K562 (cell line): ENCODE measurements around the gene MEGF11. TPM values are rescaled to one million over a fixed set of nuclear protein-coding genes. Genes with fewer than 3 reads are reported as not detected.

Source experiments
- GABPB1 ChIP-seq: sonication (generic); formaldehyde crosslinking; IDR thresholded peaks from 2 replicates; pipeline ENCODE4 v1.8.0; 2022; ENCODE audit warnings: mild to moderate bottlenecking, missing genetic modification reagents
- NR2C1 ChIP-seq, 2 experiments: fragments of 450-650 bp; IDR thresholded peaks; 2 replicates each; pipeline ENCODE4 v1.6.1; 2017; ENCODE audit warnings: mild to moderate bottlenecking in 2 of 2, antibody characterized with exemption in 1 of 2, inconsistent platforms in 1 of 2, missing compliant biosample characterization in 1 of 2, missing genetic modification characterization in 1 of 2
- SAFB2 ChIP-seq: fragments of 200-400 bp; formaldehyde crosslinking; IDR thresholded peaks from 2 replicates; pipeline ENCODE4 v1.6.1; 2018; ENCODE audit warnings: borderline replicate concordance, low read length, low read depth, moderate library complexity; ENCODE audit not compliant: severe bottlenecking
- SMAD2 ChIP-seq: fragments of 150-350 bp; IDR thresholded peaks from 2 replicates; pipeline ENCODE4 v1.6.1; 2014; ENCODE audit warnings: low read depth, mild to moderate bottlenecking, low read length
- SUPT5H ChIP-seq: fragments of 450-650 bp; IDR thresholded peaks from 2 replicates; pipeline ENCODE4 v1.6.1; 2016
- ZNF143 ChIP-seq: sonication (generic); formaldehyde crosslinking; IDR thresholded peaks from 2 replicates; pipeline ENCODE4 v1.9.0; 2022; ENCODE audit warnings: mild to moderate bottlenecking, missing genetic modification reagents
- ZNF146 ChIP-seq: IDR thresholded peaks from one replicate; pipeline ENCODE4 v1.6.1; 2018; ENCODE audit warnings: missing compliant biosample characterization; ENCODE audit not compliant: unreplicated experiment
- ZNF316 ChIP-seq: fragments of 450-650 bp; IDR thresholded peaks from 2 replicates; pipeline ENCODE4 v1.6.1; 2016
- ZNF699 ChIP-seq: fragments of 250-450 bp; sonication (Bioruptor Pico); IDR thresholded peaks from 2 replicates; pipeline ENCODE4 v1.8.0; 2021; ENCODE audit warnings: mild to moderate bottlenecking, moderate library complexity; ENCODE audit not compliant: insufficient replicate concordance
- polyA plus RNA-seq, 8 experiments: library from polyadenylated mRNA; depleted of rRNA in 4 of 8; stranded (reverse) in 5 of 8; unstranded in 3 of 8; fragments of >200 nt; fragmentation: Nextera tagmentation in 2 of 8; fragmentation: Illumina TruSeq in 1 of 8; extraction: Ambion mirVana in 2 of 8; extraction: Trizol in 1 of 8; gene quantifications; 2 replicates each; pipeline versions ENCODE4 v1.2.1 to v1.2.3, GENCODE V29; 2011 to 2014; ENCODE audit warnings: inconsistent platforms in 1 of 8, missing spikeins in 1 of 8
- total RNA-seq, 7 experiments: library from RNA; depleted of rRNA in 6 of 7; stranded (reverse); fragments of >200 nt in 6 of 7; fragmentation: Illumina TruSeq in 2 of 7; extraction: Trizol in 2 of 7; gene quantifications; 2 replicates each; pipeline versions ENCODE4 v1.2.1 to v1.2.3, GENCODE V29; 2011 to 2021; ENCODE audit warnings: low replicate concordance in 1 of 7
- TF ChIP-seq, protein P1 (sequence below): sonication (generic); formaldehyde crosslinking; IDR thresholded peaks from 2 replicates; pipeline ENCODE4 v1.8.1; 2023; ENCODE audit warnings: missing genetic modification reagents, mild to moderate bottlenecking, borderline replicate concordance
- TF ChIP-seq, protein P2 (sequence below): fragments of 250-450 bp; sonication (Bioruptor Pico); IDR thresholded peaks from 2 replicates; pipeline ENCODE4 v1.4.0; 2020; ENCODE audit warnings: mild to moderate bottlenecking, moderate library complexity
- TF ChIP-seq, protein P3 (sequence below): fragments of 450-650 bp; conservative IDR thresholded peaks from 2 replicates; pipeline ENCODE4 v1.6.1; 2016; ENCODE audit warnings: missing genetic modification characterization, low read depth, mild to moderate bottlenecking, control low read depth, missing compliant biosample characterization
- TF ChIP-seq, protein P4 (sequence below): fragments of 200-800 bp; sonication (Bioruptor generic); IDR thresholded peaks from 2 replicates; pipeline ENCODE4 v1.6.1; 2017; ENCODE audit warnings: missing genetic modification characterization, missing compliant biosample characterization
- TF ChIP-seq, protein P5 (sequence below): sonication (generic); IDR thresholded peaks from 2 replicates; pipeline ENCODE4 v1.6.1; 2016

The MEGF11 gene
- total and polyA plus RNA-seq, 9 of the 15 experiments (the other 6 are each of a cell fraction or from before 2014, with no cell fraction given) = 0.06 to 0.23 (median 0.20) TPM; not detected in 6

DNA sequence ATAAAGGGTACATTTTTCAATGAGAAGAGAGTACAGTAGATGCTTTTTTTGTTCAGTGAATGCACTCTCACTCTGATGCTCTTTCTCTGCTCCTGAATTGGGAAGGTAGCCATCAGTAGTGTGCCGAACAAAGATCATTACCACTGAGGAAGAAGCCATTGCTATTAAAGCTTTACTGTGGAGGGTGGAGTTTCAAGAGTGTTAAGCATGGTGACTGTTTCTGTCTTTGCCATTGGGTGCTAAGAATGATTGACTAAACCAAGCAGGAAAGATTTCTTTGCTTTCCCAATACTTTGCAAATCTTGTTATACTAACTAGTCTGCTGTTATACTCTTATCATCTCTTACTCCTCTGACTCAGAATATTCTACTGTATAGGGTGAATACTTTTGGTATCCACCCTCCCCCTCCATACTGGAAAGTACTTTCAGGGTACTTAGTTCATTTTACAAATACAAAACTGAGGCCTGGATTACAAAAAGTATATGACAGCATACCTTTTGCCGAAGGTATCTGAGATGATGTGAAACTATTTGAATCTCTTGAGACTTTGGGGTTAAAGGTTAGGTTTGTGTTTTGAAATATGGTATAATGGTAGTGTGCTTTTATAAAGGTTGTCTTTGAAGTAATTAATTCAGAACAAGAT is 382.5 kb downstream of the MEGF11 start (continued):
- TF ChIP-seq, protein P1, sequence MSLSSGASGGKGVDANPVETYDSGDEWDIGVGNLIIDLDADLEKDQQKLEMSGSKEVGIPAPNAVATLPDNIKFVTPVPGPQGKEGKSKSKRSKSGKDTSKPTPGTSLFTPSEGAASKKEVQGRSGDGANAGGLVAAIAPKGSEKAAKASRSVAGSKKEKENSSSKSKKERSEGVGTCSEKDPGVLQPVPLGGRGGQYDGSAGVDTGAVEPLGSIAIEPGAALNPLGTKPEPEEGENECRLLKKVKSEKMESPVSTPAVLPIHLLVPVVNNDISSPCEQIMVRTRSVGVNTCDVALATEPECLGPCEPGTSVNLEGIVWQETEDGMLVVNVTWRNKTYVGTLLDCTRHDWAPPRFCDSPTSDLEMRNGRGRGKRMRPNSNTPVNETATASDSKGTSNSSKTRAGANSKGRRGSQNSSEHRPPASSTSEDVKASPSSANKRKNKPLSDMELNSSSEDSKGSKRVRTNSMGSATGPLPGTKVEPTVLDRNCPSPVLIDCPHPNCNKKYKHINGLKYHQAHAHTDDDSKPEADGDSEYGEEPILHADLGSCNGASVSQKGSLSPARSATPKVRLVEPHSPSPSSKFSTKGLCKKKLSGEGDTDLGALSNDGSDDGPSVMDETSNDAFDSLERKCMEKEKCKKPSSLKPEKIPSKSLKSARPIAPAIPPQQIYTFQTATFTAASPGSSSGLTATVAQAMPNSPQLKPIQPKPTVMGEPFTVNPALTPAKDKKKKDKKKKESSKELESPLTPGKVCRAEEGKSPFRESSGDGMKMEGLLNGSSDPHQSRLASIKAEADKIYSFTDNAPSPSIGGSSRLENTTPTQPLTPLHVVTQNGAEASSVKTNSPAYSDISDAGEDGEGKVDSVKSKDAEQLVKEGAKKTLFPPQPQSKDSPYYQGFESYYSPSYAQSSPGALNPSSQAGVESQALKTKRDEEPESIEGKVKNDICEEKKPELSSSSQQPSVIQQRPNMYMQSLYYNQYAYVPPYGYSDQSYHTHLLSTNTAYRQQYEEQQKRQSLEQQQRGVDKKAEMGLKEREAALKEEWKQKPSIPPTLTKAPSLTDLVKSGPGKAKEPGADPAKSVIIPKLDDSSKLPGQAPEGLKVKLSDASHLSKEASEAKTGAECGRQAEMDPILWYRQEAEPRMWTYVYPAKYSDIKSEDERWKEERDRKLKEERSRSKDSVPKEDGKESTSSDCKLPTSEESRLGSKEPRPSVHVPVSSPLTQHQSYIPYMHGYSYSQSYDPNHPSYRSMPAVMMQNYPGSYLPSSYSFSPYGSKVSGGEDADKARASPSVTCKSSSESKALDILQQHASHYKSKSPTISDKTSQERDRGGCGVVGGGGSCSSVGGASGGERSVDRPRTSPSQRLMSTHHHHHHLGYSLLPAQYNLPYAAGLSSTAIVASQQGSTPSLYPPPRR (CRISPR knock-in tag) = no peak
- TF ChIP-seq, protein P2, sequence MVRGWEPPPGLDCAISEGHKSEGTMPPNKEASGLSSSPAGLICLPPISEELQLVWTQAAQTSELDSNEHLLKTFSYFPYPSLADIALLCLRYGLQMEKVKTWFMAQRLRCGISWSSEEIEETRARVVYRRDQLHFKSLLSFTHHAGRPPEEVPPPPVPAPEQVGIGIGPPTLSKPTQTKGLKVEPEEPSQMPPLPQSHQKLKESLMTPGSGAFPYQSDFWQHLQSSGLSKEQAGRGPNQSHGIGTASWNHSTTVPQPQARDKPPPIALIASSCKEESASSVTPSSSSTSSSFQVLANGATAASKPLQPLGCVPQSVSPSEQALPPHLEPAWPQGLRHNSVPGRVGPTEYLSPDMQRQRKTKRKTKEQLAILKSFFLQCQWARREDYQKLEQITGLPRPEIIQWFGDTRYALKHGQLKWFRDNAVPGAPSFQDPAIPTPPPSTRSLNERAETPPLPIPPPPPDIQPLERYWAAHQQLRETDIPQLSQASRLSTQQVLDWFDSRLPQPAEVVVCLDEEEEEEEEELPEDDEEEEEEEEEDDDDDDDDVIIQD (CRISPR knock-in tag) = no peak
- no peak for TF ChIP-seq SUPT5H
- TF ChIP-seq ZNF146 (CRISPR knock-in tag) = no peak
- 0 out of 2 replicates have a peak, but pooled peaks have one; percentile 35 for TF ChIP-seq NR2C1 (IDR thresholded peaks at IDR 0.05)
- peak; percentile 62; the same call in 1 of the 2 replicates for TF ChIP-seq NR2C1 (tag; IDR thresholded peaks at IDR 0.05)
- TF ChIP-seq GABPB1 = no peak
- no peak for TF ChIP-seq ZNF143 (CRISPR knock-in tag)
- TF ChIP-seq ZNF699 (CRISPR knock-in tag) = no peak
- TF ChIP-seq SAFB2 = no peak
- no peak for TF ChIP-seq SMAD2
- no peak for TF ChIP-seq ZNF316
- TF ChIP-seq, protein P3, sequence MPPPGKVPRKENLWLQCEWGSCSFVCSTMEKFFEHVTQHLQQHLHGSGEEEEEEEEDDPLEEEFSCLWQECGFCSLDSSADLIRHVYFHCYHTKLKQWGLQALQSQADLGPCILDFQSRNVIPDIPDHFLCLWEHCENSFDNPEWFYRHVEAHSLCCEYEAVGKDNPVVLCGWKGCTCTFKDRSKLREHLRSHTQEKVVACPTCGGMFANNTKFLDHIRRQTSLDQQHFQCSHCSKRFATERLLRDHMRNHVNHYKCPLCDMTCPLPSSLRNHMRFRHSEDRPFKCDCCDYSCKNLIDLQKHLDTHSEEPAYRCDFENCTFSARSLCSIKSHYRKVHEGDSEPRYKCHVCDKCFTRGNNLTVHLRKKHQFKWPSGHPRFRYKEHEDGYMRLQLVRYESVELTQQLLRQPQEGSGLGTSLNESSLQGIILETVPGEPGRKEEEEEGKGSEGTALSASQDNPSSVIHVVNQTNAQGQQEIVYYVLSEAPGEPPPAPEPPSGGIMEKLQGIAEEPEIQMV (tag) = no peak
- TF ChIP-seq, protein P4, sequence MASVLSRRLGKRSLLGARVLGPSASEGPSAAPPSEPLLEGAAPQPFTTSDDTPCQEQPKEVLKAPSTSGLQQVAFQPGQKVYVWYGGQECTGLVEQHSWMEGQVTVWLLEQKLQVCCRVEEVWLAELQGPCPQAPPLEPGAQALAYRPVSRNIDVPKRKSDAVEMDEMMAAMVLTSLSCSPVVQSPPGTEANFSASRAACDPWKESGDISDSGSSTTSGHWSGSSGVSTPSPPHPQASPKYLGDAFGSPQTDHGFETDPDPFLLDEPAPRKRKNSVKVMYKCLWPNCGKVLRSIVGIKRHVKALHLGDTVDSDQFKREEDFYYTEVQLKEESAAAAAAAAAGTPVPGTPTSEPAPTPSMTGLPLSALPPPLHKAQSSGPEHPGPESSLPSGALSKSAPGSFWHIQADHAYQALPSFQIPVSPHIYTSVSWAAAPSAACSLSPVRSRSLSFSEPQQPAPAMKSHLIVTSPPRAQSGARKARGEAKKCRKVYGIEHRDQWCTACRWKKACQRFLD (CRISPR knock-in tag) = 0 out of 2 replicates have a peak, but pooled peaks have one; percentile 63
- TF ChIP-seq, protein P5, sequence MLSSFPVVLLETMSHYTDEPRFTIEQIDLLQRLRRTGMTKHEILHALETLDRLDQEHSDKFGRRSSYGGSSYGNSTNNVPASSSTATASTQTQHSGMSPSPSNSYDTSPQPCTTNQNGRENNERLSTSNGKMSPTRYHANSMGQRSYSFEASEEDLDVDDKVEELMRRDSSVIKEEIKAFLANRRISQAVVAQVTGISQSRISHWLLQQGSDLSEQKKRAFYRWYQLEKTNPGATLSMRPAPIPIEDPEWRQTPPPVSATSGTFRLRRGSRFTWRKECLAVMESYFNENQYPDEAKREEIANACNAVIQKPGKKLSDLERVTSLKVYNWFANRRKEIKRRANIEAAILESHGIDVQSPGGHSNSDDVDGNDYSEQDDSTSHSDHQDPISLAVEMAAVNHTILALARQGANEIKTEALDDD = peak; percentile 96
- TF ChIP-seq, all 486 proteins: peak for 15
